Measurements from ENCODE around the gene AKT1. TPM values are rescaled to one million over a fixed set of nuclear protein-coding genes. Genes with fewer than 3 reads are reported as not detected.

AKT1 gene
- total and polyA plus RNA-seq, 2 of the 13 experiments (the other 11 are each of a cell fraction or from before 2014, with no cell fraction given) = 96.2 to 116 TPM

DNA sequence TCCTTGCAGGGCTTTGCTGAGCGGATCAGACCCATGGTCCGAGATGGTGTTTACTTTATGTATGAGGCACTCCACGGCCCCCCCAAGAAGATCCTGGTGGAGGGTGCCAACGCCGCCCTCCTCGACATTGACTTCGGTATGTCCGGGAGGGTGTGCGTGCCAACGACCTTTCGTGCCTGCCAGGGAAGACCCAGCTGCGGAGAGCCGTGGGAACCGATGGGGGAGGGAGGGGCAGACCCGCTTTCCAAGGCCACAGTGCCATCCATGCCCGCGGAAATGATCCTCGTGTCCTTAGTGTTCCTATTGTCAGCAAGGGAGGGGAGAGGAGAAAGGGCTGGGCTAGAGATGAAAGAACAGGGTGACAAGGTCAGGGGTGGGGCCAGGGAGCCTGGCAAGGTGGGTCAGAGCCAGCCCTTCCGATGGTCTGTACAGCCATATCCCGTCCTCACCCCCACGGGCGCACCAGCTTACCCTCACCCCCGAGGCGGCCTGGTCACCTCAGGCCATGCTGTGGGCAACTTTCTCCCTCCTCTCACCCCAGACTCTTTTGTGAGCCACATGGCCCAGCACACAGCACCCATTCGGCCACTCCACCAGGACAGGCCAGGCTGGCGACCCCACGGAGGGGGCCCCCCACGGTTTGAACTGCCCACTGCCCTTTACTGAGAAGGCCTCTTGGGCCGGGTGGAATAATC lies 54.3 kb downstream of the AKT1 start (continued):
- TF ChIP-seq, protein P1, sequence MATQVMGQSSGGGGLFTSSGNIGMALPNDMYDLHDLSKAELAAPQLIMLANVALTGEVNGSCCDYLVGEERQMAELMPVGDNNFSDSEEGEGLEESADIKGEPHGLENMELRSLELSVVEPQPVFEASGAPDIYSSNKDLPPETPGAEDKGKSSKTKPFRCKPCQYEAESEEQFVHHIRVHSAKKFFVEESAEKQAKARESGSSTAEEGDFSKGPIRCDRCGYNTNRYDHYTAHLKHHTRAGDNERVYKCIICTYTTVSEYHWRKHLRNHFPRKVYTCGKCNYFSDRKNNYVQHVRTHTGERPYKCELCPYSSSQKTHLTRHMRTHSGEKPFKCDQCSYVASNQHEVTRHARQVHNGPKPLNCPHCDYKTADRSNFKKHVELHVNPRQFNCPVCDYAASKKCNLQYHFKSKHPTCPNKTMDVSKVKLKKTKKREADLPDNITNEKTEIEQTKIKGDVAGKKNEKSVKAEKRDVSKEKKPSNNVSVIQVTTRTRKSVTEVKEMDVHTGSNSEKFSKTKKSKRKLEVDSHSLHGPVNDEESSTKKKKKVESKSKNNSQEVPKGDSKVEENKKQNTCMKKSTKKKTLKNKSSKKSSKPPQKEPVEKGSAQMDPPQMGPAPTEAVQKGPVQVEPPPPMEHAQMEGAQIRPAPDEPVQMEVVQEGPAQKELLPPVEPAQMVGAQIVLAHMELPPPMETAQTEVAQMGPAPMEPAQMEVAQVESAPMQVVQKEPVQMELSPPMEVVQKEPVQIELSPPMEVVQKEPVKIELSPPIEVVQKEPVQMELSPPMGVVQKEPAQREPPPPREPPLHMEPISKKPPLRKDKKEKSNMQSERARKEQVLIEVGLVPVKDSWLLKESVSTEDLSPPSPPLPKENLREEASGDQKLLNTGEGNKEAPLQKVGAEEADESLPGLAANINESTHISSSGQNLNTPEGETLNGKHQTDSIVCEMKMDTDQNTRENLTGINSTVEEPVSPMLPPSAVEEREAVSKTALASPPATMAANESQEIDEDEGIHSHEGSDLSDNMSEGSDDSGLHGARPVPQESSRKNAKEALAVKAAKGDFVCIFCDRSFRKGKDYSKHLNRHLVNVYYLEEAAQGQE (IDR thresholded peaks at IDR 0.05; ENCODE audit: borderline replicate concordance in 1 of 2, low read depth in 1 of 2, low read length in 2 of 2) = no peak
- TF ChIP-seq ATRX (CRISPR knock-in tag; IDR thresholded peaks at IDR 0.05; ENCODE audit: borderline replicate concordance) = no peak

- CTCF ChIA-PET (ENCODE audit: low intra/inter-chr PET ratio, low total read pairs) = no interaction called here
- no peak for FAIRE-seq
- TF ChIP-seq FOXC1 (CRISPR knock-in tag; IDR thresholded peaks at IDR 0.05; ENCODE audit: borderline replicate concordance) (no peak), ZNF709 (CRISPR knock-in tag; IDR thresholded peaks at IDR 0.05) (no peak), KDM4B (CRISPR knock-in tag; IDR thresholded peaks at IDR 0.05) (no peak), ZNF691 (CRISPR knock-in tag; IDR thresholded peaks at IDR 0.05; ENCODE audit: borderline replicate concordance, low read depth) (no peak), HNF4G (IDR thresholded peaks at IDR 0.05; ENCODE audit: borderline replicate concordance, low read depth, low read length) (no peak), HNF4G (CRISPR knock-in tag; IDR thresholded peaks at IDR 0.05; ENCODE audit: borderline replicate concordance, low read depth) (no peak), CTCF (CRISPR knock-in tag; IDR thresholded peaks at IDR 0.05) (peak; percentile 37; the same call in 1 of the 2 replicates), STAG1 (CRISPR knock-in tag; IDR thresholded peaks at IDR 0.05) (peak; percentile 37; the same call in 1 of the 2 replicates), GATAD1 (CRISPR knock-in tag; IDR thresholded peaks at IDR 0.05) (no peak)
- TF ChIP-seq, protein P2, sequence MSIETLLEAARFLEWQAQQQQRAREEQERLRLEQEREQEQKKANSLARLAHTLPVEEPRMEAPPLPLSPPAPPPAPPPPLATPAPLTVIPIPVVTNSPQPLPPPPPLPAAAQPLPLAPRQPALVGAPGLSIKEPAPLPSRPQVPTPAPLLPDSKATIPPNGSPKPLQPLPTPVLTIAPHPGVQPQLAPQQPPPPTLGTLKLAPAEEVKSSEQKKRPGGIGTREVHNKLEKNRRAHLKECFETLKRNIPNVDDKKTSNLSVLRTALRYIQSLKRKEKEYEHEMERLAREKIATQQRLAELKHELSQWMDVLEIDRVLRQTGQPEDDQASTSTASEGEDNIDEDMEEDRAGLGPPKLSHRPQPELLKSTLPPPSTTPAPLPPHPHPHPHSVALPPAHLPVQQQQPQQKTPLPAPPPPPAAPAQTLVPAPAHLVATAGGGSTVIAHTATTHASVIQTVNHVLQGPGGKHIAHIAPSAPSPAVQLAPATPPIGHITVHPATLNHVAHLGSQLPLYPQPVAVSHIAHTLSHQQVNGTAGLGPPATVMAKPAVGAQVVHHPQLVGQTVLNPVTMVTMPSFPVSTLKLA (IDR thresholded peaks at IDR 0.05) = peak; percentile 44
These were observed 55.7 kb downstream of the AKT1 start for GRCh38 chr14:104739546-104740516.

More at GRCh38 chr14:104739546-104740516, 55.7 kb downstream of the AKT1 start:
- no peaks in the 10 kb centered on the region for H4K20me1 ChIP-seq (ENCODE audit: insufficient read depth, low read length)
- no peaks in the 10 kb centered on the region for H3K27me3 ChIP-seq (ENCODE audit: control insufficient read depth in 1 of 2, insufficient read depth in 2 of 2, low read length in 2 of 2)
- 91% methylated on average over 26 of the region's 29 CpGs for WGBS (ENCODE audit: low lambda C conversion rate)
- H3K27ac ChIP-seq (ENCODE audit: extremely low read length, insufficient read depth, low read length) = no peak overlapping the region
- H3K4me2 ChIP-seq (ENCODE audit: low read depth, low read length) = no peak overlapping the region
- no TSS peak for BruUV-seq (replicated peaks)
- POLR2A ChIA-PET = no interaction called here
- no peak overlapping the region for H2AFZ ChIP-seq (ENCODE audit: low read length)
- peaks cover 41% of the 10 kb centered on the region for H3K4me1 ChIP-seq (ENCODE audit: insufficient read depth, low read length)
- ATAC-seq = no peak
- intact Hi-C loops (cut with micrococcal nuclease; ENCODE audit: unreplicated experiment) = no loop called here
- H3K79me2 ChIP-seq (ENCODE audit: insufficient read depth, low read length) = no peaks in the 10 kb centered on the region
- DNase-seq (ENCODE audit: low spot score) = no peak
- no peak overlapping the region for H3K4me3 ChIP-seq (replicated peaks in 1 of 3; ENCODE audit: insufficient read depth in 1 of 3, low read depth in 2 of 3, low read length in 3 of 3)
- in situ Hi-C loops (cut with HindIII; ENCODE audit: extremely low pct_ligation_motif_present, low pct_unique_long_range_greater_than_20kb) = no loop called here
- H3K9me3 ChIP-seq (ENCODE audit: low read length) = no peaks in the 10 kb centered on the region
- H3K36me3 ChIP-seq (replicated peaks in 1 of 2; ENCODE audit: control insufficient read depth in 1 of 2, insufficient read depth in 2 of 2, low read length in 2 of 2) = no peaks in the 10 kb centered on the region; a peak in 2 of 5 replicates
- no peak overlapping the region for H3K9ac ChIP-seq (ENCODE audit: insufficient read depth, low read depth, low read length)
